NCI-H82 treated with DMSO at 0.1 percent for 48 hours (cell line): ENCODE measurements around the gene PLK3.
"Not testable (repeated sequence)": the region's sequence is repeated elsewhere in the genome, so short reads cannot be mapped to it uniquely, and the experiment has no call there.

Experiments
- DNase-seq: peaks from one replicate; lab custom pipeline; 2025; ENCODE audit not compliant: unreplicated experiment; lab: John Stamatoyannopoulos, UW

PLK3 gene

DNA sequence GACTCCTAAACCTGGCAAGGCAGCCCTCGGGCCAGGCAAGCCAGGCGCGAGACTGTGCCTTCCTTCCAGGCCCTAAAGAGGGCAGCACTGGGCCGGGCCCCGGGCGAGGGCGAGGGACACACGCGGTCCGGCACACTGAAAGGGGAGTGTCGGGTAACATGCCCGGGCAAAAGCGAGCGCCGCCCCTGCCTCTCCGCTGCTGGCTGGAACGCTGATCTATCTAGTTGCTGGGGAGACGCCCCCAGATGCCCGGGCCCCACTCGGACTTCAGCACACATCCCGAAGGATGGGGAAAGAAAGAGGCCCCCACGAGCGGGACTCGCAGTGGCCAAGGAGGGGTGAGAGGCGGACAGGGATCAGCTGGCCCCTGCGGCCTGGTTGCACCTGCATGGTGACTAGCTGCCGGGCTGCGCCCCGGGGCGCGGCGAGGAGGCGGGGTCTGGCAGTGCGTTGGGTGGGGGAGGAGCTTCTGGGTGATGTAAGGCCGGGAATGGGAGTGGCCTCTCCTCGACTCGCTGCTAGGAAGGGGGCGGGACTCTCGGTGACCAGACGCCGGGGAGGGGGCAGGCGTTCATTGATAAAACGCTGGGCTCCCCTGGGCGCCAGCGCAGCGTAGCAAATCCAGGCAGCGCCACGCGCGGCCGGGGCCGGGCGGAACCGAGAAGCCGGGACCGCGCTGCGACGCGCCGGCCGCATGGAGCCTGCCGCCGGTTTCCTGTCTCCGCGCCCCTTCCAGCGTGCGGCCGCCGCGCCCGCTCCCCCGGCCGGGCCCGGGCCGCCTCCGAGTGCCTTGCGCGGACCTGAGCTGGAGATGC lies at the start of gene PLK3:
Gene PLK3, plus strand, starts transcription at position 608 of the 815 bp plus-strand sequence. Its CDS starts 87 bp downstream, at position 695.
- peak; percentile 96 for DNase-seq

DNA sequence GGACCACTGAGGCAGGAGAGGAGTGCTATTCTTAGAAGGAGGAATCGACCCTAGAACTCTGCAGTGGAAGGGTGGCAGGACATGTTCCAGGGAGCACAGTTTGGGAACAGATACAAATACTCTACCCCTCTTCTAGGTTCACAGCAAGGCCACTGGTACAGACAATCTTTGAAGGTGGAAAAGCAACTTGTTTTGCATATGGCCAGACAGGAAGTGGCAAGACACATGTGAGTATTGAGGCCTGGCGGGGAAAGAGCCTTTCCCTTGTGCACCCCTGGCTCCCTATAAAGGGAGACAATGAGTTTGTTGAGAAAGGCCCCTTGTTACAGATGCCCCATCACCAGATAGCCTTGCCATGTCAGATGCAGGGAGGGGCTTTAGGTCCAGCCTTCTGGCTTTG lies 42.8 kb upstream of the PLK3 start:
- no peak for DNase-seq

DNA sequence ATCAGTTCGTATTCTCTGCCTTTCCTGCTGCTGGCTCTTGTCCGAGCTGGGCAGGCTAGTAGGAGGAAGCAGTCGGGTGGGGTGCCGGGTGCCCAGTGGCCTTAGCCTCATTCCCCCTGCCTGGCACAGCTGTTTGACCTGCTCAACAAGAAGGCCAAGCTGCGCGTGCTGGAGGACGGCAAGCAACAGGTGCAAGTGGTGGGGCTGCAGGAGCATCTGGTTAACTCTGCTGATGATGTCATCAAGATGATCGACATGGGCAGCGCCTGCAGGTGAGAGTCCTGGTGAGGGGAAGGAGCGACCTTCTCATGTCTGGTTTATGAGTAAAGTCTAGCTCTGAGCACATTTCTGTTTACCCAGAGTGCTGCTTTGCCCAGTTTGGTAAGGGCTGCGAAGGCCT lies 41.1 kb upstream of the PLK3 start:
- DNase-seq = no peak

DNA sequence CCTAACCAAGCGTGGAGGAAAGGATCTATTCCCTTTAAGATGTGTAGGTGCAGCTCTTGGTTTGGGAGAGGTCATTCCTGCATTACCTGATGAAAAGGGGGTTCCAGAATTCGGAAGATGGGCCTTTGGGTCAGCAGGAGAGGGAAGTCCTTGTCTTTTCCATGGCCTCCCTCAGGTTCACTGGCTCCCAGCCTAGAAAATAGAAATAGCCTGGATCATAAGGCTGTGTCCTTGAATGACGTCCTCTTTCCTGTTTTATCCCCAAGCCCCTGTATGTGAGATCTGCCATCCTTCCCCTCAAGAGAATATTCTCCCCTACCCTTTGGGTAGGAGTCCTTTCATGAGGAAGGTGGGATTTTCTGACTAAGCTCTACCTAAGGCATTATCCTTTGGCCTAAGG lies 39.3 kb upstream of the PLK3 start:
- no peak for DNase-seq

DNA sequence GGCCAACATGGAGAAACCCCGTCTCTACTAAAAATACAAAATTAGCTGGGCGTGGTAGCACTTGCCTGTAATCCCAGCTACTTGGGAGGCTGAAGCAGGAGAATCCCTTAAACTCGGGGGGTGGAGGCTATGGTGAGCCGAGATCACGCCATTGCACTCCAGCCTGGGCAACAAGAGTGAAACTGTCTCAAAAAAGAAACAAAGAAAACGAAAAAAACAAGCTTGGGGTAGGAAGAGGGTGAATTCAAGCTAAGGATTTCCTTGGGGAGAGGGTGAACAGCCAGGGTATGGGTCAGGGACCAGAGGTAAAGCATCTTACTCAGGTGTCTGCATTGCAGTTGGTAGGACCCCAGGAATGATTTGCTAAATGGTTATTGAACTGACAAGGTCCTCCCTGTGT lies 33.8 kb upstream of the PLK3 start:
- DNase-seq = not testable (repeated sequence)

DNA sequence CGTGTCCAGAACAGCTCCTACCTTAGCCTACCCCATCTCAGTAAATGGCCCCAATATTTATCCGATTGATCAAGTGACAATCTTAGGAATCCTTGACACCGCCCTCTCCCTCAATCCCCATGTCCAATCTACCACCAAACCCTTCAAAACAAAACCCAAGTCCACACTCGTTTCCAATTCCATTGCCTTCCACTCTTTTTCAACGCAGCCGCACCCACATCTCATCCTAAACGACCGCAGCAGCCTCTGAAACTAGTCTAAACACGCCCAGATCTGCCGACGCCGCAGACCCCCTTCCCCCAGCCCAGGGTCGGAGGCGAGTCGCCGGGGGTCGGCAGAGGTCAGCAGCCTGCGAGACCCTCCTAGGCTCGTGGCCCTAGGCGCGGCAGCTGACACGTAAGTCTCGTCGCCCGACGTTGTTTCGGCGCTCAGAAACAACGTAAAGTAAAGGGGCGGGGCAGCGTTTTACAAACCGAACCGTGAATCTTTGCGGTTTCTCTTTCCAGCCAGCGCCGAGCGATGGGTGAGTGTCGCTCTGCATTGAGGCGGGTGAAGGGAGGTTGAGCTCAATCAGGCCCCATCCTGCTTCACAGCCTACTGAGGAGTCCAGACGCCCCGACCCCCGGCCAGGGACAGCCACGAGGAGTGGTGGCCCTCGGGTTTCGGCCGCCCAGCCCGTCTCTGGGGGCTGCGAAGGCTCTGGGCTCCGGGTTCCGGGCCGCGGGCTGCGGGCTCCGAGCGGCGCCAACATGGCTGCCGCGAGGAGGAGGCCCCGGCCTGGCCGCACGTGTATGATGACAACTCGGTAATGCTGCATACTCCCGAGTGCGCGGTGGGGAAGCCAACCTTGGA lies 24.9 kb upstream of the PLK3 start, which contains the start of gene RPS8:
Gene RPS8, plus strand, starts transcription at position 463 of the 852 bp plus-strand sequence. Its CDS starts 57 bp downstream, at position 520.
- peak; percentile 72 for DNase-seq

DNA sequence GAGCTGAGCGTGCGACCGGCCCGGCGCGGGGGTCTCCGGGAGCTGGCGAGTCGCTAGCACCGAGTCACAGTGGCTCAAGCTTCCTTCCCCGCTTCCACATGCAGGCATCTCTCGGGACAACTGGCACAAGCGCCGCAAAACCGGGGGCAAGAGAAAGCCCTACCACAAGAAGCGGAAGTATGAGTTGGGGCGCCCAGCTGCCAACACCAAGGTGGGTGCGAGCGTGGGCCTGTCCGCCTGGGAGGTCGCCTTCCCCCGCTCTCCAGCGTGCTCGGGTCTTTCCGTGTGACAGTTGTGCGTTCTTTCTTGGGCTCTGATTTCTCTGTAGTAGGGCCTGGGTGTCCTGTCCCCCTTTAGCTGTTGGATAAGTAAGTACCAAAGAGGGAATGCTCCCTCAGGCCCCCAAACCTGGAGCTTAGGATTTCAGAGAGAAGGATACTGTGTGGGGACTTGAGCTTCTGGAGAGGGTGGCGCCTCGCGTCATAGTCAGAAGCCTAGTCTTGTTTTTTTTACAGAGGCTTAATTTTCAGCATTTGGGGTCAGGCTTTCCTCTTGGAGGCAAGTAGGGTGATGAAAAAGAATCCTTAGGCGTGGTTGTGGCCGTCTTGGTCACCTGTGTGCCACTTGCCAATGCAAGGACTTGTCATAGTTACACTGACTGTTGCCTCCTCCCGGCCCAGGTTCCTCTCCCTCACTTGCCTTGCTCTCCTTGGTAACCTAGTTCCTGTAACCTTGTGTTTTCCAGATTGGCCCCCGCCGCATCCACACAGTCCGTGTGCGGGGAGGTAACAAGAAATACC lies 24.0 kb upstream of the PLK3 start:
- DNase-seq = no peak

DNA sequence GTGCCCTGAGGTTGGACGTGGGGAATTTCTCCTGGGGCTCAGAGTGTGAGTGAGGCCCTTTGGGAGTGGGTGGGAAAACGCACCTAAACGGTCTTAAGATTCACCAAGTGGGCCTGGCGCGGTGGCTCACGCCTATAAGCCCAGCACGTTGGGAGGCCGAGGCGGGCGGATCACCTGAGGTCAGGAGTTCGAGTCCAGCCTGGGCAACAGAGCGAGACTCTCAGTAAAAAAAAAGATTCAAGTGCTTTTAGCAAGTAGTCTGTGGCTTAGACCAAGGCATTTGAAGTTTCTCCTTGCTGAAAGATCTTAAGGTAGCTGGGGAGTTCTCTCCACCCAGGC lies 23.5 kb upstream of the PLK3 start:
- DNase-seq = no peak

DNA sequence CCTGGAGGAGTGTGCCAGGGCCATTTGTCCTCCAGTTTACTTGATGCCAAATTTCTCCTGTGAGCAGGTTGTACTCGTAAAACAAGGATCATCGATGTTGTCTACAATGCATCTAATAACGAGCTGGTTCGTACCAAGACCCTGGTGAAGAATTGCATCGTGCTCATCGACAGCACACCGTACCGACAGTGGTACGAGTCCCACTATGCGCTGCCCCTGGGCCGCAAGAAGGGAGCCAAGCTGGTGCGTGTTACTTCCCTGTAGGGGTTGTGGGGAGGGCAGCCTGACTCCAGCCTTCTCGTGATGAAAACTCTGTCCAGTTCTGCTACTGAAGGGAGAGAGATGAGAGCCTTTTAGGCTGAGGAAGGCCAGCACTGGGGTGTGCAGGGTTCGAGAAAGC lies 22.6 kb upstream of the PLK3 start:
- no peak for DNase-seq

DNA sequence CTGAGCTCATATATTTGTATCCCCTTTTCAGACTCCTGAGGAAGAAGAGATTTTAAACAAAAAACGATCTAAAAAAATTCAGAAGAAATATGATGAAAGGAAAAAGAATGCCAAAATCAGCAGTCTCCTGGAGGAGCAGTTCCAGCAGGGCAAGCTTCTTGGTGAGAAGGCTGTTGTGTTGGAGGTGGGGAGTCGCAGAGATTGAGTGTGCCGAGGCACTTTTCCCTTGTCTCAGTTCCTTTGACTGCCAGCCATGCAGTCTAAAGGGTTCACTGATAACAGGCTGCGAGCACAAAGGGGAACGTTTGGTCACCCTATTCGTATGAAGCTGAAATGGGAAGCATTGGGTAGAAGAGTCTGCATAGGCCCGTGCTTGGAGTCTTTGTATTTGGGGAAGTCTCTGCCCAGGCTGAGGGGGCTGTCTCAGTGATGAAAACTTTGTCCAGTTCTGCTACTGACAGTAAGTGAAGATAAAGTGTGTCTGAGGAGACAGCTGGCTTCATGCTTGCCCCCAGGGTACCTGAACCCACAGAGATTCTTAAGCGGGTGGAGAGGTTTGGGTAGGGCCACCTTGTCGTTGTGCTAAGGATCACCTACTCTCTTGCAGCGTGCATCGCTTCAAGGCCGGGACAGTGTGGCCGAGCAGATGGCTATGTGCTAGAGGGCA lies 22.1 kb upstream of the PLK3 start:
- DNase-seq = no peak

DNA sequence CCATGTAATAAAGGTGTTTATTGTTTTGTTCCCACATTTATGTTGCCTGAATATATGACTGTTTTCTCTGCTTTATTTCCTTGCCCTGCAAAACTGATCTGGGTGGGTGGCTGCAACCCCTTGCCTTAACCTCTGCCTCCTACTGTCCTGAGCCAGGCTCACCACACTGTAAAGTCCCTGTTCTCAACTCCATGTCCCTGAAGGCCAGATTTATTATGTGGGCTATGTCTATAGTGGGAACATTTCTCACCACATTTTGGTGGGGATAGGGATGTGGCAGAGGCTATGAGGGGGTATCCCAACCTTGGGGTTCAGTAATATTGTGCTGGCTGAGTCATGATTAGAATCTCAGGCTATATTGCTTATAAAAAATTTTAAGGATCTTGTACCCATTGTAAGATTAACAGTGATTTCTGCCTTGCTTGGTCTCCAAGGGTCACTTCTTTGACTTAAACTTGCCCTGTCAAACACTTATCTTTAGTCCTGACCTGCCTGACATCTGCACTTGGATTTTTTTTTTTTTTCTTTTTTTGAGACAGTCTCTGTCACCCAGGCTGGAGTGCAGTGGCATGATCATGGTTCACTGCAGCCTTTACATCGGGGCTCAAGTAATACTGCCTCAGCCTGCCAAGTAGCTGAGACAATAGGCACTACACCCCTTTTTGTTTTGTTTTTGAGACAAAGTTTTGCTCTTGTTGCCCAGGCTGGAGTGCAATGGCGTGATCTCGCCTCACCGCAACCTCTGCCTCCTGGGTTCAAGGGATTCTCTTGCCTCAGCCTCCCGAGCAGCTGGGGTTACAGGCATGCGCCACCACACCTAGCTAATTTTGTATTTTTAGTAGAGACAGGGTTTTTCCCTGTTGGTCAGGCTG lies 21.2 kb upstream of the PLK3 start:
- DNase-seq = no peak

DNA sequence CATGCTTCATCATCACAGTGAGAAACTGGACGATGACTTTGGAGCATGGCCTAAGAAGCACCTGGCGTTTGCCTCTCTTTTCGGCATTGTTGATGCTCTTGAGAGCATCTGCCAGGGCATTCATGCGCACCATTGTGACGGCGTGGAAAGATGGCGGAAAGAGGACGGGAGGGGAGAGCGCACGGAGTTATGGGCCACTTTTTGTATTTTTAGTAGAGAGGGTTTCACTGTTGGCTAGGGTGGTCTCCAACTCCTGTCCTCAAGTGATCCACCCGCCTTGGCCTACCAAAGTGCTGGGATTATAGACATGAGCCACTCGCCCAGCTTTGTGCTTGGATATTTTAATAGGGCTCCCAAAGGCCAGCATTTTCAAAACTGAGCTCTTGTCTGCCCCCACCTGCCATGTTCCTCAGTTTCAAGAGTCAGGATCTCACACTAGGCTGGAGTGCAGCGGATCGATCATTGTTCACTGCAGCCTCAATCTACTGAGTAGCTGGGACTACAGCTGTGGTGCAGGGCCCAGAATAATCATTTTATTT lies 19.5 kb upstream of the PLK3 start:
- no peak for DNase-seq

DNA sequence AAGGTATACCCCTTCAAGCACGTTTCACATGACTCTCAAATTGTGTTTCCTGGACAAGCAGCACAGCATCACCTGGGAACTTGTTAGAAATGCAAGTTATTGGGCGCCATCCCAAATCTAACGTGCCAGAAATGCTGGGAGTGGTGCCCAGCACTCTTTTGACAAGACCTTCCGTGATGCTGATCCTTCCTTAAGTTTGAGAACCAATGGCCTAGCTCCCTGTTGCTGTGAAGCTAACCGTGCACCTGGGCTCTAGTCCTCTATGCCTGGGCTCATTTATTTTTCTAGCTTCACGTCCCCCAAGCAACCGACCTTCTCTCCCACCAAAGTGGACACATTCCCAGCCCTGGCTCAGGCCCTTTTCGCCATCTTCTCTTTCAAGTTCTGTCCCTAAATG lies 16.5 kb upstream of the PLK3 start:
- DNase-seq = no peak

DNA sequence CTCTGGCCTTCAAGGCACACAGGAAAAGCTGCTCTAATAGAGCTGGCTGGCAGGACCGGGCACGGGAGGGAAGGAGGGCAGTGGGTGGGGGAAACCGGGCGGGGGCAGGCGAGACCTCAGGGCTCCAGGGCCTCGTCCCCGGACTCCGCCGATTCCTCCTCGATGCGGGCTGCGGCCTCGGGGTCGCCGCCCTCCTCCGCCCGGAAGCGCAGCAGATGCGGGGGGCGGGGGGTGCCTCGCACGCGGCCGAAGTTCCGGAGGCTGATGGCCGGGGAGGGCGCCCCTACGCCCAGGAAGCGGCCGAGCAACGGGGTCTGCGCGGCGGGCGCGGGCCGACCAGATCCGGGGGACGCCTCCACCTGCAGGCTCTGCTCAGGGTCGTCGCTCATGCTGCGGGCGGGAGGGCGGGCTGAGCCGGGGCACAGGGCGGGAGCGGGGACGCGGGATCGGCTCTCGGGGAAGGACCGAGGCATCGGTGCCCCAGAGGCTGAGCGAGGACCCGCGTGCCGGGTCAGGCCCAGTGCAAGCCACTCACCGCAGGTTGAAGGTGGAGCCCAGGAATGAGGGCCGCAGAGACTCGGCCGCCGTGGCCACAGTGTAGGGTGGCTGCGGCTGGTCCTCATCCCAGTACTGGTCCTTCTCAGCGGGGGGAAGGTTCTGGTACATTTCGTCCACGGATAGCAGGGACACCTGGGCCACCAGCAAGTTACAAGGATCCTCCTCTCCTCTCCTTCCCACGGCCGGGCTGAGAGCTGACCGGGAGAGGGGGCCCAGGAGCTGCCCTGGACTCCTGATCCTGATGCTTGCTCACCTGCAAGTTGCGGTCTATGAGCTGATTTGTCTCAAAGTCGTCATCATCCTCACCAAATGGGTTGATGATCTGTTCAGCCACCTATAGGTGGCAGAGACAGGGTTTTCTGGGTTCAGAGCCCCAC lies 15.8 kb upstream of the PLK3 start:
- DNase-seq = no peak

DNA sequence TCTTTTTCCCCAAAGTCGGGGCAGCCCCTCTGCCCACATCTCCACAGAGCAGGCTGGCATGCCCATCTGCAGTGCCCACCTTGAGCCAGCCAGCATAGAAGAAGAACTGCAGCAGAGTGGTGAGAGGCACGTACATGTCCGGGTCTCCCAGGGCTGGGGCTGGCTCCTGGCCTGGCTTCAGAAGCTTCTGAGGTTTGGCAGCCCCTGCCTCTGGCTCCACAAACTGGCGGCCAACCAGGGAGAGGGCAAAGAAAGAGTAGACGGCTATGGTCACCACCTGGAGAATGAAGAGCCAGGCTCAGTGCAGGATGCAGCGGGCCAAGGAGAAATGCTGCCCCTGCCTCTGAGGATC lies 15.2 kb upstream of the PLK3 start:
- DNase-seq = no peak

DNA sequence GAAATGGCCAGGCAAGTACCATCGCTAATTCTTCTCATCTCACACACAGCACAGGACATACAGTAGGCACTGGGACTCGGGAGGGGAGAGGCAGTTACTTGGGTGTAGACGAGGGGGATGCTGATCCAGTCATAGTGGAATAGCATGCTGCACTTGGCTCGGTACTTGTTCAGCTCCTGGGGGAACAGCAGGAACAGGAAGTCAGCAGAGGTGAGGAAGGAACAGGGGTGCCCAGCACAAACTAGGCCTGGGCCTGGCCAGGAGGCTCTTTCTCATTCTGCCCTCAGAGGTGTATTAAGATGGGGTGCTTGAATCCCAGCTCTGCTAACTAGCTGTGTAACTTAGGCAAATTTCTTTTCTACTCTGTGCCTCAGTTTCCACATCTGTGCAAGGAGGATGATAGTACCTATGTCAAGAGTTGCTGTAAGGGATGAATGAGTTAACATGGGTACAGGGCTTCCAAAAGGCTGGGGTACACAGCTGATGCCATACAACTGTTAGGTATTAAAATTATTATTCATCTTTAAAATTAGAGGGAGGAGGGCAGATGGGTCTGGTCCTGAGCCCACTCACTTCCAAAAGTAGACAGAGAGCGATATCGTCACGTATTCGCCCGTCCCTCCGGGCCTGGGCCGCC lies 14.6 kb upstream of the PLK3 start:
- no peak for DNase-seq

DNA sequence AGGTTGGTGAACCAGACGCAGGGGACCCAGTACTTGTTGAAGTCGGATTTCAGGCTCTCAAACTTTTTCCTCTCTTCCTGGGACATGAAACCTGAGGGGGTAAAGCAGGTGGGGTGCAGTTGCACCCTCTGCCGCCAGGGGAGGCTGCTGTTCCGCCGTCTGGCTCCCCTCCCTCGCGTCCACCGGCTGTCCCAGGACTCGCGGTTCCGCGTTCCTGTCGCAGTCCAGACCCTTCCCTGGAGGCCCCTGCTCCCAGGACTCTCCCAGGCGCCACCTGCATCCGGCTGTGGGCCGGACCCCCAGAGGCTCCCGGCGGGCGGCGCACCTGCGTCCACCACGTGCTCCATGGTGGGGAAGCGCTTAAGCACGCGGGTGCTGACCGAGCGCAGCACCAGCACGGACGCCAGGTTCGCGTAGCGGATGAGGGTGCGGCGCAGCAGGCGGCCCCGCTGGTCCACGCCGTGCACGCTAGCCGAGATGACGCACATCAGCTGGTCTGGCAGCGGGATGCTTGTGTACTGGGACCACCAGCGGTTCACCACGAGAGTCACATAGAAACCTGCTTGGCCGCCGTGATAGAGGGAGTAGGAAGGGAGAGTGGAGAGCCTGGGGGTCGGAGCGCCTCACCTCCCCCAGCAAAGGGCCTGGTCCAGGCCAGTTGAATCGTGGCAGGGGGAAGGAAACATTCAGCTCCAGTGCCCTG lies 13.9 kb upstream of the PLK3 start:
- no peak for DNase-seq
